Lung (tissue), 12 donors: ENCODE measurements around the gene DHDH. TPM values are rescaled to one million over a fixed set of nuclear protein-coding genes. Genes with fewer than 3 reads are reported as not detected.
"Not testable (repeated sequence)": the region's sequence is repeated elsewhere in the genome, so short reads cannot be mapped to it uniquely, and the experiment has no call there.

Source experiments
- ATAC-seq: fragments of 200-7000 bp; cut with Tn5 transposase; one replicate; pipeline ENCODE4 v1.9.1; 2020; ENCODE audit warnings: moderate number of reproducible peaks; ENCODE audit not compliant: insufficient read depth, low FRiP score
- DNase-seq, 3 donors: peaks; one replicate each; pipeline ENCODE4 v3.0.0-alpha.2; 2013 to 2017
- H3K27ac ChIP-seq, 2 donors: one replicate each; pipeline ENCODE4 v1.5.1; 2013; ENCODE audit warnings: mild to moderate bottlenecking in 2 of 2, moderate library complexity in 2 of 2, control low read depth in 1 of 2, inconsistent platforms in 1 of 2, low read depth in 1 of 2, low read length in 1 of 2
- H3K27me3 ChIP-seq, 3 donors: one replicate each; pipeline ENCODE4 v1.5.1; 2013; ENCODE audit warnings: low read length in 2 of 3; ENCODE audit not compliant: control insufficient read depth in 3 of 3, insufficient read depth in 3 of 3
- H3K36me3 ChIP-seq, 4 donors: one replicate each; pipeline ENCODE4 v1.5.1; 2013; ENCODE audit warnings: low read length in 4 of 4, mild to moderate bottlenecking in 1 of 4, moderate library complexity in 1 of 4; ENCODE audit not compliant: control insufficient read depth in 4 of 4, insufficient read depth in 4 of 4
- H3K4me1 ChIP-seq, 5 donors: one replicate each; pipeline ENCODE4 v1.5.1; 2013; ENCODE audit warnings: low read length in 5 of 5, mild to moderate bottlenecking in 2 of 5, moderate library complexity in 1 of 5; ENCODE audit not compliant: control insufficient read depth in 5 of 5, insufficient read depth in 5 of 5
- H3K4me3 ChIP-seq: one replicate; pipeline ENCODE4 v1.5.1; 2013; ENCODE audit warnings: mild to moderate bottlenecking, control low read depth, moderate library complexity
- H3K9ac ChIP-seq, 2 donors: one replicate each; pipeline ENCODE4 v1.5.1; 2013; ENCODE audit warnings: low read length in 2 of 2, control low read depth in 1 of 2; ENCODE audit not compliant: insufficient read depth in 1 of 2
- H3K9me3 ChIP-seq, 4 donors: one replicate each; pipeline ENCODE4 v1.5.1; 2013; ENCODE audit warnings: low read length in 3 of 4, mild to moderate bottlenecking in 1 of 4, moderate library complexity in 1 of 4; ENCODE audit not compliant: control insufficient read depth in 4 of 4, insufficient read depth in 3 of 4
- WGBS, 2 donors: extraction: QIAGEN DNeasy Blood & Tissue Kit; methylation state at CpG; one replicate each; pipeline ENCODE4 v1.1.7; 2013; 5-methylcytosine and 5-hydroxymethylcytosine counted together
- polyA plus RNA-seq, 2 donors: library from polyadenylated mRNA; stranded (reverse); fragments of 200-250 nt; gene quantifications; one replicate each; pipeline ENCODE4 v1.2.1, GENCODE V29; 2013
- total RNA-seq, 2 donors: library from RNA; depleted of rRNA in 1 of 2; stranded (reverse); fragments of >200 nt in 1 of 2; gene quantifications; one replicate each; pipeline ENCODE4 v1.2.1, GENCODE V29; 2014 to 2021
- TF ChIP-seq, protein P1 (sequence below): IDR thresholded peaks from 2 replicates; pipeline ENCODE4 v1.5.1; 2012; ENCODE audit warnings: mild to moderate bottlenecking; ENCODE audit errors: control extremely low read depth, extremely low read depth
- donor health status: control.
- donor health status: control.
- donor health status: Bipolar disorder and iron deficiency.
- donor health status: healthy.
- donor health status: DM: yes; HTN: yes; CAD: no.

Gene DHDH
- total and polyA plus RNA-seq, 4 donors = 0.51 to 6.0 (median 1.9) TPM

DNA sequence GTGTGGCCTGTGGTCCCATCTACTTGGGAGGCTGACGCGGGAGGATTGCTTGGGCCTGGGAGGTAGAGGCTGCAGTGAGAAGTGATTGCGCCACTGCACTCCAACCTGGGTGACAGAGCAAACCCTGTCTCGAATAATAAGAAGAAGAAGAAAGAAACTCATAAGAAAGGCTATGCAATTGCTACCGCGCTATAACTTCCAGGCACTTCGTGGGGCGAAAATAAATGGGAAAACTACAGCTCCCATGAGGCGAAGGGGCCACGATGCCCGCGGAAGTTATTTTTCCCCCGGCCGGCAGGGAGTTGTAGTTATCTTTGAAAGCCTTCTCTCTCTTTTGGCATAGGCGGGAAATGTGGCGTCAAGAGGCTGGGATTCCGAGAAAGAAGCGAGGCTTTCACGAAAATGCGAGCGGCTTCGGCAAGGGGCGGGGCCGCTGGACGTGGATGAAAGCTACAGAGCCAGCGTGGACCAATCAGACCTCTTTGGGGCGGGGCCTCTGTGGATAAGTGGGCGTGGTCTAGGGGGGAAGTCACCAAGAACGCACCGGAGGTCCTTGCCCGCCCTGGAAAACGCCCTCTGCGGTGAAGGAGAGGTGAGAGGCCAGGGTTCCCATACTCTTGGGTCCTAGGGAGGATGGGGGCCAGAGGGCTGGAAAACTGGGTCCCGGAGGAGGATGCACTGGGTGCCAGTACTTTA is 33.6 kb upstream of the DHDH start, which contains the start of gene NUCB1:
NUCB1 (plus strand) TSS at position 532 of the 696 bp plus-strand sequence. CDS start 485 bp downstream, outside the sequence.
- H3K4me3 ChIP-seq = peak within 1 kb of the TSS; percentile 82
- ATAC-seq = peak; percentile 95
- TF ChIP-seq, protein P1, sequence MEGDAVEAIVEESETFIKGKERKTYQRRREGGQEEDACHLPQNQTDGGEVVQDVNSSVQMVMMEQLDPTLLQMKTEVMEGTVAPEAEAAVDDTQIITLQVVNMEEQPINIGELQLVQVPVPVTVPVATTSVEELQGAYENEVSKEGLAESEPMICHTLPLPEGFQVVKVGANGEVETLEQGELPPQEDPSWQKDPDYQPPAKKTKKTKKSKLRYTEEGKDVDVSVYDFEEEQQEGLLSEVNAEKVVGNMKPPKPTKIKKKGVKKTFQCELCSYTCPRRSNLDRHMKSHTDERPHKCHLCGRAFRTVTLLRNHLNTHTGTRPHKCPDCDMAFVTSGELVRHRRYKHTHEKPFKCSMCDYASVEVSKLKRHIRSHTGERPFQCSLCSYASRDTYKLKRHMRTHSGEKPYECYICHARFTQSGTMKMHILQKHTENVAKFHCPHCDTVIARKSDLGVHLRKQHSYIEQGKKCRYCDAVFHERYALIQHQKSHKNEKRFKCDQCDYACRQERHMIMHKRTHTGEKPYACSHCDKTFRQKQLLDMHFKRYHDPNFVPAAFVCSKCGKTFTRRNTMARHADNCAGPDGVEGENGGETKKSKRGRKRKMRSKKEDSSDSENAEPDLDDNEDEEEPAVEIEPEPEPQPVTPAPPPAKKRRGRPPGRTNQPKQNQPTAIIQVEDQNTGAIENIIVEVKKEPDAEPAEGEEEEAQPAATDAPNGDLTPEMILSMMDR = no peak
- H3K9me3 ChIP-seq = no peaks in the 10 kb centered on the region
- no peaks in the 10 kb centered on the region for H3K27me3 ChIP-seq
- H3K36me3 ChIP-seq = peaks cover 3 to 13% (median 5%) of the 10 kb centered on the region in 4 donors
- peak; percentile 100 for DNase-seq
- WGBS, 2 donors = 7% methylated on average over 32 to 34 of the region's 34 CpGs
- peaks cover 0 to 19% (median 9%) of the 10 kb centered on the region in 5 donors for H3K4me1 ChIP-seq
- H3K9ac ChIP-seq = peak within 1 kb of the TSS; percentile 16 to 83
- peak within 1 kb of the TSS; percentile 88 to 92 for H3K27ac ChIP-seq

- WGBS, 2 donors = 8 to 17% methylated on average over 22 to 24 of the region's 24 CpGs
- H3K27me3 ChIP-seq = no peaks in the 10 kb centered on the region
- H3K9me3 ChIP-seq = no peaks in the 10 kb centered on the region
- peaks cover 0 to 17% (median 9%) of the 10 kb centered on the region in 5 donors for H3K4me1 ChIP-seq
- peak in 2 of 3 donors; percentile 41 to 44 for DNase-seq
- peak overlapping the region; percentile 88 to 92 for H3K27ac ChIP-seq
- H3K36me3 ChIP-seq = peaks cover 9 to 18% (median 12%) of the 10 kb centered on the region in 4 donors
- ATAC-seq = no peak
- TF ChIP-seq, protein P1 = no peak
- peak overlapping the region; percentile 16 to 83 for H3K9ac ChIP-seq
- H3K4me3 ChIP-seq = peak overlapping the region; percentile 82
Measured at GRCh38 chr19:48900477-48901406, 32.8 kb upstream of the DHDH start.

DNA sequence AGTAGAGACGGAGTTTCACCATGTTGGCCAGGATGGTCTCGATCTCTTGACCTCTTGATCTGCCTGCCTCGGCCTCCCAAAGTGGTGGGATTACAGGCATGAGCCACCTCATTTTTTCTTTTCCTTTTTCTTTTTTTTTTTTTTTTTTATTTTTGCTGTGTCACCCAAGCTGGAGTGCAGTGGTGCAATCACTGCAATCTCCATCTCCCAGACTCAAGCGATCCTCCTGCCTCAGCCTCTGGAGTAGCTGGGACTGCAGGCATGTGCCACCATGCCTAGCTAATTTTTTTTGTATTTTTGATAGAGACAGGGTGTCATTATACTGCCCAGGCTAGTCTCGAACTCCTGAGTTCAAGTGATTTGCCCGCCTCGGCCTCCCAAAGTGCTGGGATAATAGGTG is 31.2 kb upstream of the DHDH start:
- peaks cover 0 to 17% (median 6%) of the 10 kb centered on the region in 5 donors for H3K4me1 ChIP-seq

GRCh38 chr19:48903788-48904187 is 29.7 kb upstream of the DHDH start:
- peaks cover 9 to 31% (median 18%) of the 10 kb centered on the region in 4 donors for H3K36me3 ChIP-seq

More for the DNA sequence above, 31.2 kb upstream of the DHDH start:
- not testable (repeated sequence) for H3K9me3 ChIP-seq, H3K27ac ChIP-seq, H3K27me3 ChIP-seq, H3K9ac ChIP-seq, DNase-seq, H3K4me3 ChIP-seq, ATAC-seq
- WGBS, 2 donors = 88 to 96% methylated on average over 7 of the region's 7 CpGs
- peaks cover 9 to 23% (median 16%) of the 10 kb centered on the region in 4 donors for H3K36me3 ChIP-seq

More at GRCh38 chr19:48903788-48904187, 29.7 kb upstream of the DHDH start:
- peaks cover 0 to 20% (median 6%) of the 10 kb centered on the region in 5 donors for H3K4me1 ChIP-seq
- H3K27ac ChIP-seq, ATAC-seq, DNase-seq, H3K9me3 ChIP-seq, H3K27me3 ChIP-seq, H3K9ac ChIP-seq, H3K4me3 ChIP-seq: not testable (repeated sequence)
